Stomach smooth muscle (tissue), 2 donors: ENCODE results near the gene ANKRD34A.
A peak's percentile ranks its signal among the peaks of the same experiment; 100 is the strongest.

Experiments
- H3K27ac ChIP-seq: one replicate; pipeline ENCODE4 v1.7.0; 2013; ENCODE audit warnings: mild to moderate bottlenecking, low read length, inconsistent platforms
- H3K27me3 ChIP-seq, 2 donors: one replicate each; pipeline ENCODE4 v1.7.0; 2013; ENCODE audit warnings: low read length in 2 of 2; ENCODE audit not compliant: insufficient read depth in 2 of 2, control insufficient read depth in 1 of 2
- H3K36me3 ChIP-seq, 2 donors: one replicate each; pipeline ENCODE4 v1.7.0; 2013; ENCODE audit warnings: low read length in 2 of 2; ENCODE audit not compliant: control insufficient read depth in 2 of 2, insufficient read depth in 2 of 2
- H3K4me1 ChIP-seq: one replicate; pipeline ENCODE4 v1.7.0; 2013; ENCODE audit warnings: low read length; ENCODE audit not compliant: control insufficient read depth, insufficient read depth
- H3K4me3 ChIP-seq, 2 donors: one replicate each; pipeline ENCODE4 v1.7.0; 2013; ENCODE audit warnings: low read length in 2 of 2
- H3K9ac ChIP-seq, 2 donors: one replicate each; pipeline ENCODE4 v1.7.0; 2013; ENCODE audit warnings: low read length in 2 of 2, mild to moderate bottlenecking in 1 of 2
- H3K9me3 ChIP-seq, 2 donors: one replicate each; pipeline ENCODE4 v1.7.0; 2013; ENCODE audit warnings: low read length in 2 of 2; ENCODE audit not compliant: control insufficient read depth in 2 of 2
- donor health status: healthy.
- donor health status: Pancreatic carcinoma.

The ANKRD34A gene

DNA sequence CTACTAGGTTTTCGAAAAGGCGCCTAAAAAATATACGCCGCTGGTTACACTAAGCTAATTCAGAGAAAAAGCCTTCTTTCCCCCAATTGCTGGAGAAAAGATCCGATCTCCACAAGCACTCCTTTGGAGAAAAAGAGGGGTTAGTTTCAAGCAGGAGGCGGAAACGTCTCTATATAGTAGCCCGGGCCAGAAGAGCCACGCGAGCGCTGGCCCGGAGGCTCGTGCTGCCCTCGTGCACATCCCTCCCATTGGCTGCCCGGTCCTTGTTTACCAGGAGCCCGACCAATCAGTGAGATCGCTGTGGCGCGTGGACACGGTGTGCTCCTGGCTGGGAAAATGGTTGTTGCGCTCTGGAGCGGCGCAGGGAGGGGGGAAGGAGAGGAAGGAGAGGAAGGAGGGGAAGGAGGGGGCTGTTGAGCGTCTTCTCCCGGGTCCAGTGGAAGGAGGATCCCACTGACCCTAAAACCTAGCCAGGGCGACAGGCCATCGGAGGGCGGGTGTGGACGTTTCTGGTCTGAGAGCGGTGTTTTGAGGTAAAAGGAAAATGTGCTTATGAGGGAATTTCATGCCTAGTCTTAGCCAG lies 32.1 kb upstream of the ANKRD34A start, which contains the start of gene TXNIP:
TSS of gene TXNIP (minus strand) at position 147 of the 583 bp plus-strand sequence. CDS start 313 bp downstream, outside the sequence.
- H3K27me3 ChIP-seq, result no peaks in the 10 kb centered on the region
- no peaks in the 10 kb centered on the region for H3K9me3 ChIP-seq
- peak within 1 kb of the TSS; percentile 98 for H3K27ac ChIP-seq
- H3K9ac ChIP-seq, result peak within 1 kb of the TSS; percentile 99 to 100
- peaks cover 27 to 40% of the 10 kb centered on the region in 2 donors for H3K36me3 ChIP-seq
- peak within 1 kb of the TSS; percentile 92 to 99 for H3K4me3 ChIP-seq
- peaks cover 36% of the 10 kb centered on the region for H3K4me1 ChIP-seq

DNA sequence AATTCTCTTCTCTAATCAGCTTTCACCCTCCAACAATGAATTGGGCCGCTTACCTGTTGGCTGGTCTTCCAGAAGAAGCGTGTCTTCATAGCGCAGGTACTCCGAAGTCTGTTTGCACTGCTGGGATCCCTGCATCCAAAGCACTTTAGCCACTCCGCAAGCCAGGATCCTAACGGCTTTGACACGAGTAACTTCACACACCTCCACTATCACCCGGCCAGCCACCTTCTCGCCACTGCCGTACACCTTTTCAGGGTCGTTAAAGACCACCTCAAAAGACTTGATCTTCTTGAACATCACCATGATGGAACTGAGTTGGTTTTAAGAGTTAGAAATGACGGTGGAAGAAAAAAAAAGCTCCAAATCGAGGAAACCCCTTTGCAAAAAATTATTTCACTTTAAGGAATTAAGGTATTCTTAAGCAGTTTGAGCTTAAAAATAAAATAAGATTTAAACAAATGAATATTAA lies 31.6 kb upstream of the ANKRD34A start:
- Histone ChIP-seq H3K36me3 (peaks cover 27 to 40% of the 10 kb centered on the region in 2 donors), H3K9me3 (no peaks in the 10 kb centered on the region), H3K4me1 (peaks cover 36% of the 10 kb centered on the region), H3K4me3 (peak overlapping the region; percentile 92 to 99), H3K27me3 (no peaks in the 10 kb centered on the region), H3K27ac (peak overlapping the region; percentile 98), H3K9ac (peak overlapping the region; percentile 99 to 100)

DNA sequence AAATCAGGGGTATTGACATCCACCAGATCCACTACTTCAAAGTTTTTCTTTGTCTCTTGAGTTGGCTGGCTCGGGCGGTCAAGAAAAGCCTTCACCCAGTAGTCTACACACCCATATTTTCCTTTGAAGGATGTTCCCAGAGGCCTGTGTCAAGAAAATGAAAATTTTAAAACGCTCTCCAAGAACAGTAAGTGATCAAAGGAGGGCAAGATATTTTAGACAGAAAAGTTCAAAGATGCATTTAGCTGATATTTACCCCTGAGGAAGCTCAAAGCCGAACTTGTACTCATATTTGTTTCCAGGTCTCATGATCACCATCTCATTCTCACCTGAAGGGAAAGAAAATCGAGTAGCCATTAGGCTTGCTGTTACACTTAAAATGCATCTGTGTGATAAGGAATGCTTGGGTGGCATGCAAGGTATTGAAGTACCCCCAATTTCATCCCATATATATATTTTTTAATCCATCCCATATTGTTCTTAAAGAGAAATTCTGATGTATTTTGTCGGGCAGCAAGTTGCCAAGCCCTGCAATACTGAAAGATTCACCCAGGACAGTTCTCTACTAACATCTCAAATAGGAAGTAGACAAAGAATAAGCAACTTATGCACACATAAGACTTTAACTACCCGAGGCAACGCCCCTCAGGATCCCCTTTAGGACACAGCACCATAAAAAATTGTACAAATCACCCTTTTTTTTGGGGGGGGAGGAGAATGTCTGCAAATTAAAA lies 30.9 kb upstream of the ANKRD34A start:
- Histone ChIP-seq H3K4me1 (peaks cover 36% of the 10 kb centered on the region), H3K27me3 (no peaks in the 10 kb centered on the region), H3K9me3 (no peaks in the 10 kb centered on the region), H3K36me3 (peaks cover 27 to 40% of the 10 kb centered on the region in 2 donors), H3K4me3 (peak overlapping the region; percentile 92 to 99), H3K27ac (peak overlapping the region; percentile 98), H3K9ac (peak overlapping the region; percentile 99 to 100)

DNA sequence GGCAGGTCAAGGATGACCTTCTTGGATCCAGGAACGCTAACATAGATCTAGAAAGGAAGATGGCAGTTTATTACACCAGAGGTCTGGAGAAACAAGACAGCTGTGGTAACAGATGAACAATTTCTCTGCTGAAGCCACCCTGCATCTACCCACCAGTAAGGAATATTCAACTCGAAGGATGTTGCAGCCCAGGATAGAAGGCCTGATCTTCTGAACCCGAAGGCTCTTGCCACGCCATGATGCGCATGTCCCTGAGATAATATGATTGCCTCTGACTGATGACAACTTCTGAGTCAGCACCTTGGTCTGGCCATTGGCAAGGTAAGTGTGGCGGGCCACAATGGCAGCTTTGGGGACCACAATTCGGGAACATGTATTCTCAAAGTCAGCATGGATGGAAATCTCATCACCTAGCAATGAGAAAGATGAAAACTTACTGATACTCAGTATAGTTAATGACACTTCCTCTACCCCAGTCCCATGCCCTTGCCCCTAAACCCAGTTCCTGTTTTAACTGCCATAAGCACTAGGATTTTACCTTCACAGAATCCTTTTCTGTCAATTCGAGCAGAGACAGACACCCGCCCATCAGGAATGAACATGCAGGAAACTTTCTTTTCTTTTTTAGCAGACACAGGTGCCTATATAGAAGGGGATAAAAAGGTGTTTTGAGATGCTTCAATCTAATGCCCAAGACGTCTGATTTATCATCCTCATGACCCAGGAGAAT lies 30.2 kb upstream of the ANKRD34A start:
- Histone ChIP-seq H3K9me3 (no peaks in the 10 kb centered on the region), H3K27me3 (no peaks in the 10 kb centered on the region), H3K36me3 (peaks cover 27 to 40% of the 10 kb centered on the region in 2 donors), H3K27ac (peak overlapping the region; percentile 98), H3K4me1 (peaks cover 30% of the 10 kb centered on the region), H3K4me3 (peak overlapping the region; percentile 92 to 99), H3K9ac (peak overlapping the region; percentile 99 to 100)

DNA sequence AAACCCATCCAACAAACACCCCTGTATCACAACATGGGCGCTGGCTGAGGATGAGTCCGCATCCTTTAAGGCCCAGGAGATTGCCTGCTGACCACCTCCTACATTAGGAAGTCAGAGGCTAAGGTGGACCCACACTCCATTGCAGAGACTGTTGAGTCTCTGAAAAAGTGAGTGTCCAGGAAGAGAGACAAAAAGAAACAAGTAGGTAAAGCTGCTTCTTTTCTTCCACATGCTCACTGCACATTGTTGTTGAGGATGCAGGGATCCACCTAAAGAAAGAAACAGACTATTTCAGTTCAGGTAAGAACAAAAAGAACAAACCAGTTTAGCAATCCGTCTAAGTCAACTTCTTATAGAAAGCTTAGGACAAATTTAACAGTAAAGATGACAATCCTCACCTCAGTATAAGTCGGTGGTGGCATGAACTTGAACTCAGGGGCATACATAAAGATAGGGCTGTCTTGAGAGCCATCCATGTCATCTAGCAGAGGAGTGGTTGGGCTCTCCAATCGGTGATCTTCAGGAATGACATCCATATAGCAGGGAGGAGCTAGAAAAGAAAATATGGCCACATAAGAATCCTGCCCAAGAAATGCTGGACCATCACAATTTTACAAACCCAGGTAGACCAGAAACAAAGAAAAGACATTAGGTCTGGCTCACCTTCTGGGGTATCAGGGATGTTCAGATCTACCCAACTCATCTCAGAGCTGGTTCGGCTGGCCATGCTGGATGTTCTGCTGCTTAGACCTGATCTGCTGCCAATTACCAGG lies 29.4 kb upstream of the ANKRD34A start:
- Histone ChIP-seq H3K36me3 (peaks cover 27 to 40% of the 10 kb centered on the region in 2 donors), H3K9me3 (no peaks in the 10 kb centered on the region), H3K4me3 (peak overlapping the region; percentile 92 to 99), H3K27ac (peak overlapping the region; percentile 98), H3K27me3 (no peaks in the 10 kb centered on the region), H3K4me1 (peaks cover 23% of the 10 kb centered on the region), H3K9ac (peak overlapping the region; percentile 99 to 100)

DNA sequence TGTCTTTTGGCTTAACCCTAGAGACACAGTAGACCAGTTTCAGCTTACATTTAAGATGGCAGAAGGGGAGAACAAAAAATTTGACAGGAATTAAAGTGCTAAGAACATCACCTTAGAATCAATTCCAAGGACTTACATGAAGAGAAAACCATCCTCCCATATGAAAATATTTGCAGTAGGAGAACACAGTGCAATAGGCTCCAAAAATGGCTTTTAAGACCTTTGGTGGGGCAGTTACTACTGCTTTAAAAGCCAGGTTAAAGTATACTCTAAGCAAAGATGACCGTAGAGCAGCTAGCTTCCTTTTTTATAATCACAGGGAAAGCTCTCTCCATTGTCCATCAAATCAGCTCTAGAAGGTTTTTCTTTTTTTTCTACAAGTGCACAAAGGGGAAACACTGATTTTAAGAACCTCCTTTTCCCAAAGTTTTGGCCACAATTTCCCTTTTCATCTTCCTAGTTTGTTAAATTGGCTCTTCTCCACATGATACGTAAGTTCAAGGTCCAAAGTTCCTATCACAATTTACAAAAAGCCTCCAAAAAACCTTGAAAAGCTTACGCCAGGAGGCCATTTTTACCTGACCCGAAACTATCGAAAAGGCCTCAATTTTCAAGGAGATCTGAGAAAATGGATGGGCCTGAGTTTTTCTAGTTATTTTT lies 28.7 kb upstream of the ANKRD34A start:
- Histone ChIP-seq H3K4me3 (peak overlapping the region; percentile 92 to 99), H3K36me3 (peaks cover 27 to 40% of the 10 kb centered on the region in 2 donors), H3K9me3 (no peaks in the 10 kb centered on the region), H3K27me3 (no peaks in the 10 kb centered on the region), H3K27ac (peak overlapping the region; percentile 98), H3K4me1 (peaks cover 18% of the 10 kb centered on the region), H3K9ac (peak overlapping the region in 1 of 2 donors; percentile 99)

DNA sequence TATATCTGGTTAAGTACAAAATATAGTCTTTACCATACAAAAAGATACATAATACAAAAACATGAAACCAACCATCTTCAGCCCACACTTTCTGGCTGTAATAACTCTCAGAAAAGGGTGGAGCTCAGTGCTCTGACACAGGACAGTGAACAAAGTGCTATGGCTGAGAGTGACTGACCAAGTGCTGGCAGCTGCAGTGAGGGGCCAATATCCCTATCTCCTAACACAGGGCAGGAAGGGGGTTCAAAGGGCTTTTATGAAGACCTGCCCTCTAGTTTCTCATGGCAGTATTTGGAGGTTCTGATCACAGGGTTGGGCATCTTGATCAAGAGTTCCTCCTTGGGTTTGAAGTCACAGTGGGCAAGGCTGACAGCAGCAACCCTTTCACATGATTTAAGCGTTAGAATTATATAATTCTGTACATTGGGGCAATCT lies 28.1 kb upstream of the ANKRD34A start:
- Histone ChIP-seq H3K27ac (peak overlapping the region; percentile 98), H3K27me3 (no peaks in the 10 kb centered on the region), H3K4me3 (peak overlapping the region; percentile 92 to 99), H3K4me1 (peaks cover 12% of the 10 kb centered on the region), H3K9me3 (no peaks in the 10 kb centered on the region), H3K36me3 (peaks cover 27 to 40% of the 10 kb centered on the region in 2 donors), H3K9ac (peak overlapping the region; percentile 52 to 99)

DNA sequence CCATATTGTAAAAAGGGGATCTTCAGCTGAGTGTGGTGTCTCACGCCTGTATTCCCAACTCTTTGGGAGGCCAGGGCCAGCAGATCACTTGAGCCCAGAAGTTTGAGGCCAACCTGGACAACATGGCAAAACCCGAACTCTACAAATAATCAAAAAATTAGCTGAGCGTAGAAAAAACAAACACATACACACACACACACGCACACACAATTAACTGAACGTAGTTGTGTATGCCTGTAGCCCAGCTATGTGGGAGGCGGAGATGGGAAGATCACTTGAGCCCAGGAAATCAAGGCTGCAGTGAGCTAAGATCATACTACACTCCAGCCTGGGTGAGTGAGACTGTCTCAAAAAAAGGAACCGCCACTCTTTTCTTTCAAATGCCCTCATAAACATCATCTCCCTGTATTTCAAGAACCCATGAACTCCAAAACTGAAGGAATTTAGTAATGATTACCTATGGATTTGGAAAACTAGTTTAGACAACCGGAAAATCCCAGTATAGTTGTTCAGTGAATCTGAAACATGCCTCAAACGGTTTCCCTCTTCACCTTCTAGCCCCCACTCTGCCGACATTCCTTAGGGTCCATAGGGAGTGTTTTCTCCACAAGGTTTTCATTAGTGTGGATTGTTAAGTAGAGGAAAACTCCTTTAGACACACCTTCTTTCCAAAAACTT lies 27.5 kb upstream of the ANKRD34A start:
- Histone ChIP-seq H3K9ac (peak overlapping the region in 1 of 2 donors; percentile 99), H3K36me3 (peaks cover 27 to 40% of the 10 kb centered on the region in 2 donors), H3K4me3 (peak overlapping the region; percentile 92 to 99), H3K4me1 (peaks cover 7% of the 10 kb centered on the region), H3K27ac (peak overlapping the region; percentile 98), H3K9me3 (no peaks in the 10 kb centered on the region), H3K27me3 (no peaks in the 10 kb centered on the region)

DNA sequence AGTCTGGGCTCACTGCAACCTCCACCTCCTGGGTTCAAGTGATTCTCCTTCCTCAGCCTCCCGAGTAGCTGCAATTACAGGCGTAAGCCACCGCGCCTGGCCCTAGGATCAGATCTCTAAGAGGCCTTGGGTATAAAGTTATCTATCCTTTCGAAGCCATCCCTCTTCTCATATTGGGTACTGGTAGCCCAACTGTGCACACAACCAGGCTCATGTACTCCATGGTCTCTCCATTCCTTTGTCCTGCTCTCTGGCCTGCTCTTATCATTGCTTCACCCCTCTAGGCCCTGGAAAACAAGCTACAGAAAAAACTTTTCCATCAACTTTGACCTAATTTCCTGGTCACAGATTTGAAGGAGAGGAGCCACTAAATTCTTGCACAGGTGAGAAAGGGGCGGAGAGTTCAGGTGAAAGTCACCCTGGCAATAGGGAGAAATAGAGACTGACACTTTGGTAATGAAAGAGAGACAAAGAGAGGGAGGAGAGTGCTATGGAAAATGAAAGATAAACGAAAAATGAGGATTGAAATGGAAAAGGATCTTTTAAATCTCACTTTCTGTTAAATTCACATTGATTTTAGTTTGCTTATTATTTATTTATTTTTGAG lies 26.0 kb upstream of the ANKRD34A start:
- peaks cover 27 to 35% of the 10 kb centered on the region in 2 donors for H3K36me3 ChIP-seq
- no peak overlapping the region for H3K4me3 ChIP-seq
- H3K27me3 ChIP-seq, result no peaks in the 10 kb centered on the region
- H3K27ac ChIP-seq, result peak overlapping the region; percentile 98
- no peaks in the 10 kb centered on the region for H3K9me3 ChIP-seq
- H3K4me1 ChIP-seq, result peaks cover 20% of the 10 kb centered on the region
- H3K9ac ChIP-seq, result no peak overlapping the region
